PC-3 (cell line): ENCODE data around the gene A4GALT. TPM values are rescaled to one million over a fixed set of nuclear protein-coding genes. Genes with fewer than 3 reads are reported as not detected.

ENCODE experiments used
- ATAC-seq: fragments of 200-7000 bp; cut with Tn5 transposase; 2 replicates; pipeline ENCODE4 v1.9.1; 2020; ENCODE audit warnings: mild to moderate bottlenecking, moderate library complexity
- BruUV-seq: library from RNA; stranded (reverse); fragments of 400-500 nt; replicated peaks from 2 replicates; lab custom pipeline; 2021; lab: Mats Ljungman, UMichigan
- CTCF ChIA-PET: fragments of 300-600 bp; sonication (Branson Sonifier 250); formaldehyde crosslinking; loops from one replicate; lab custom pipeline; 2022; ENCODE audit warnings: antibody characterized with exemption; lab: Charles Lee
- POLR2A ChIA-PET: fragments of 300-600 bp; sonication (Branson Sonifier 250); formaldehyde crosslinking; loops from one replicate; lab custom pipeline; 2022; ENCODE audit warnings: antibody characterized with exemption; ENCODE audit not compliant: unreplicated experiment; lab: Charles Lee
- DNase-seq: peaks from one replicate; pipeline ENCODE4 v3.0.0-alpha.2; 2015
- H2AFZ ChIP-seq: fragments of 300-600 bp; sonication (generic); 2 replicates; pipeline ENCODE4 v1.6.0; 2016; ENCODE audit warnings: antibody characterized with exemption, low read length
- H3F3A ChIP-seq: fragments of 300-600 bp; sonication (generic); one replicate; pipeline ENCODE4 v1.6.0; 2017; ENCODE audit warnings: antibody characterized with exemption, low read length, control low read depth, mild to moderate bottlenecking; ENCODE audit not compliant: unreplicated experiment
- H3K27ac ChIP-seq: fragments of 300-600 bp; sonication (generic); 2 replicates; pipeline ENCODE4 v1.5.1; 2016; ENCODE audit warnings: mild to moderate bottlenecking, low read length
- H3K27me3 ChIP-seq: fragments of 300-600 bp; sonication (generic); 2 replicates; pipeline ENCODE4 v1.6.1; 2016; ENCODE audit warnings: low read length, mixed read lengths
- H3K36me3 ChIP-seq: fragments of 300-600 bp; sonication (generic); 2 replicates; pipeline ENCODE4 v1.6.1; 2016; ENCODE audit warnings: low read depth, mixed run types, low read length, mixed read lengths
- H3K4me1 ChIP-seq: fragments of 300-600 bp; sonication (generic); 2 replicates; pipeline ENCODE4 v1.5.1; 2016; ENCODE audit warnings: low read length; ENCODE audit not compliant: insufficient read depth
- H3K4me2 ChIP-seq: fragments of 300-600 bp; sonication (generic); 2 replicates; pipeline ENCODE4 v1.6.0; 2016; ENCODE audit warnings: low read length
- H3K4me3 ChIP-seq: fragments of 300-600 bp; sonication (generic); 2 replicates; pipeline ENCODE4 v1.5.1; 2016; ENCODE audit warnings: mild to moderate bottlenecking, low read length, mixed read lengths
- H3K79me2 ChIP-seq: fragments of 300-600 bp; sonication (generic); 2 replicates; pipeline ENCODE4 v1.6.1; 2017; ENCODE audit warnings: low read length, mixed read lengths
- H3K9ac ChIP-seq: fragments of 300-600 bp; sonication (generic); 2 replicates; pipeline ENCODE4 v1.6.0; 2016; ENCODE audit warnings: mild to moderate bottlenecking, low read length
- H3K9me2 ChIP-seq: fragments of 300-600 bp; sonication (generic); replicated peaks from 2 replicates; pipeline ENCODE4 v1.6.1; 2016; ENCODE audit warnings: mixed run types, low read length, mixed read lengths
- H3K9me3 ChIP-seq: fragments of 300-600 bp; sonication (generic); 2 replicates; pipeline ENCODE4 v1.6.1; 2016; ENCODE audit warnings: low read length, mixed read lengths
- H4K20me1 ChIP-seq: fragments of 300-600 bp; sonication (generic); 2 replicates; pipeline ENCODE4 v1.6.1; 2016; ENCODE audit warnings: low read length, mixed read lengths
- CTCF ChIP-seq: fragments of 300-600 bp; sonication (generic); conservative IDR thresholded peaks from 2 replicates; pipeline ENCODE4 v1.5.1; 2017; ENCODE audit warnings: antibody characterized with exemption, low read depth, mild to moderate bottlenecking, low read length
- EZH2 ChIP-seq: fragments of 300-600 bp; sonication (generic); IDR thresholded peaks from one replicate; pipeline ENCODE4 v1.6.1; 2017; ENCODE audit warnings: antibody characterized with exemption, mild to moderate bottlenecking, low read length; ENCODE audit not compliant: unreplicated experiment
- EZH2phosphoT487 ChIP-seq: fragments of 300-600 bp; sonication (generic); IDR thresholded peaks from 2 replicates; pipeline ENCODE4 v1.6.1; 2018; ENCODE audit warnings: mild to moderate bottlenecking, antibody characterized with exemption, low read length, borderline replicate concordance
- intact Hi-C: fragments of 100-400 bp; cut with micrococcal nuclease; formaldehyde crosslinking; loops from 2 replicates; pipeline ENCODE4 v1.9.0; 2023
- total RNA-seq: library from RNA; depleted of rRNA; stranded (reverse); fragments of >200 nt; gene quantifications from 2 replicates; pipeline ENCODE4 v1.2.3, GENCODE V29; 2014

A4GALT gene
- total RNA-seq, 1 experiment from 2014 or later = 3.2 TPM

- H2AFZ ChIP-seq = no peak overlapping the region
- intact Hi-C loops = no loop called here
- peaks cover 7% of the 10 kb centered on the region for H3K27me3 ChIP-seq
- no peak overlapping the region for H3K4me3 ChIP-seq
- no TSS peak for BruUV-seq
- no peaks in the 10 kb centered on the region for H3K9me2 ChIP-seq
- POLR2A ChIA-PET = no interaction called here
- H3K9ac ChIP-seq = no peak overlapping the region
- no peaks in the 10 kb centered on the region for H3K79me2 ChIP-seq
- DNase-seq = no peak
- H3K9me3 ChIP-seq = no peaks in the 10 kb centered on the region
- no peaks in the 10 kb centered on the region for H3K4me1 ChIP-seq
- no peaks in the 10 kb centered on the region for H3K36me3 ChIP-seq
- H3K27ac ChIP-seq = no peak overlapping the region
- no peak overlapping the region for H3K4me2 ChIP-seq
- H4K20me1 ChIP-seq = no peaks in the 10 kb centered on the region
- no peak for ATAC-seq
- no peak for TF ChIP-seq EZH2phosphoT487
- TF ChIP-seq EZH2 = no peak
- no peak for TF ChIP-seq CTCF
- no peaks in the 10 kb centered on the region for H3F3A ChIP-seq
- CTCF ChIA-PET = no interaction called here
These were observed 1.5 kb downstream of the A4GALT start for GRCh38 chr22:42719133-42719532.

GRCh38 chr22:42717197-42717928, 3.3 kb downstream of the A4GALT start:
- H3K9me3 ChIP-seq = no peaks in the 10 kb centered on the region
- H3K4me3 ChIP-seq = no peak overlapping the region
- H3K27me3 ChIP-seq = peaks cover 7% of the 10 kb centered on the region
- H4K20me1 ChIP-seq = no peaks in the 10 kb centered on the region
- no peak overlapping the region for H3K4me2 ChIP-seq
- H3F3A ChIP-seq = no peaks in the 10 kb centered on the region
- BruUV-seq = no TSS peak
- DNase-seq (no peak), ATAC-seq (no peak)
- ChIA-PET POLR2A (interaction anchor here (0.6 kb wide), 1 partner anchor 12 kb away, joined by 26 read pairs; no protein-coding TSS in a partner anchor), CTCF (no interaction called here)
- intact Hi-C loops = no loop called here
- no peak overlapping the region for H2AFZ ChIP-seq
- H3K4me1 ChIP-seq = no peaks in the 10 kb centered on the region
- no peak for TF ChIP-seq EZH2
- no peak for TF ChIP-seq EZH2phosphoT487
- no peak for TF ChIP-seq CTCF
- no peak overlapping the region for H3K27ac ChIP-seq
- H3K79me2 ChIP-seq = no peaks in the 10 kb centered on the region
- no peaks in the 10 kb centered on the region for H3K36me3 ChIP-seq
- H3K9ac ChIP-seq = no peak overlapping the region
- H3K9me2 ChIP-seq = no peaks in the 10 kb centered on the region

GRCh38 chr22:42716649-42717127, 4.0 kb downstream of the A4GALT start:
- ChIA-PET CTCF (no interaction called here), POLR2A (no interaction called here)
- ATAC-seq = no peak
- Histone ChIP-seq H3K27ac (no peak overlapping the region), H3K36me3 (no peaks in the 10 kb centered on the region), H3K9ac (no peak overlapping the region), H3K4me3 (no peak overlapping the region), H4K20me1 (no peaks in the 10 kb centered on the region), H2AFZ (no peak overlapping the region), H3F3A (no peaks in the 10 kb centered on the region), H3K9me2 (no peaks in the 10 kb centered on the region), H3K4me1 (no peaks in the 10 kb centered on the region), H3K4me2 (no peak overlapping the region), H3K9me3 (no peaks in the 10 kb centered on the region), H3K79me2 (no peaks in the 10 kb centered on the region), H3K27me3 (peaks cover 7% of the 10 kb centered on the region)
- TF ChIP-seq EZH2phosphoT487 = no peak
- no peak for TF ChIP-seq EZH2
- TF ChIP-seq CTCF = no peak
- BruUV-seq = no TSS peak
- no peak for DNase-seq
- intact Hi-C loops = no loop called here
